Activated CD4-positive, alpha-beta T cell treated with anti-CD3 and anti-CD28 coated beads for 36 hours (primary cell): Measurements from ENCODE around the gene TNFRSF6B. TPM values are rescaled to one million over a fixed set of nuclear protein-coding genes. Genes with fewer than 3 reads are reported as not detected.
"Not testable (repeated sequence)": the region's sequence is repeated elsewhere in the genome, so short reads cannot be mapped to it uniquely, and the experiment has no call there.

Experiments
- ATAC-seq: fragments of 200-7000 bp; cut with Tn5 transposase; one replicate; pipeline ENCODE4 v1.10.0; 2021; ENCODE audit warnings: mild to moderate bottlenecking, moderate library complexity
- CTCF ChIA-PET: fragments of 350-600 bp; sonication (Branson Sonifier 250); formaldehyde crosslinking; loops from one replicate; lab custom pipeline; 2021; ENCODE audit warnings: antibody characterized with exemption; lab: Charles Lee
- POLR2A ChIA-PET: fragments of 350-600 bp; sonication (Branson Sonifier 250); formaldehyde crosslinking; loops from one replicate; lab custom pipeline; 2021; ENCODE audit warnings: antibody characterized with exemption, inconsistent platforms; lab: Charles Lee
- DNase-seq: peaks from one replicate; pipeline ENCODE4 v3.0.0-alpha.2; 2020
- H3K27ac Mint-ChIP-seq: one replicate; pipeline ENCODE4 v1.8.0; 2021; ENCODE audit warnings: mixed read lengths
- H3K27me3 Mint-ChIP-seq: one replicate; pipeline ENCODE4 v1.8.0; 2021; ENCODE audit warnings: mixed read lengths
- H3K36me3 Mint-ChIP-seq: one replicate; pipeline ENCODE4 v1.8.0; 2021; ENCODE audit warnings: low read depth, mixed read lengths
- H3K4me1 Mint-ChIP-seq: one replicate; pipeline ENCODE4 v1.8.0; 2021; ENCODE audit warnings: mixed read lengths
- H3K4me3 Mint-ChIP-seq: one replicate; pipeline ENCODE4 v1.8.0; 2021; ENCODE audit warnings: mild to moderate bottlenecking, moderate library complexity, mixed read lengths
- H3K9me3 Mint-ChIP-seq: one replicate; pipeline ENCODE4 v1.8.0; 2021; ENCODE audit warnings: low read depth, mixed read lengths
- intact Hi-C, 2 experiments: fragments of 100-400 bp; cut with DNase I in 1 of 2; cut with micrococcal nuclease in 1 of 2; formaldehyde crosslinking; loops; one replicate each; pipeline versions ENCODE4 v1.14.2 to v1.15.1; 2022 to 2024; cut with DNase I, micrococcal nuclease
- total RNA-seq, 2 experiments: library from RNA; stranded (reverse); gene quantifications; one replicate each; pipeline ENCODE4 v1.2.3, GENCODE V29; 2021

Gene TNFRSF6B
- total RNA-seq, 2 experiments from 2014 or later, result 0.21 to 1.7 TPM

GRCh38 chr20:63663332-63664066 lies 33.0 kb upstream of the TNFRSF6B start:
- DNase-seq (no peak), ATAC-seq (no peak)
- ChIA-PET CTCF (interaction anchor here (1.3 kb wide), 1 partner anchor 122 kb away, joined by 4 read pairs; no protein-coding TSS in a partner anchor), POLR2A (no interaction called here)
- H3K27me3 Mint-ChIP-seq, result no peaks in the 10 kb centered on the region
- no peak overlapping the region for H3K4me3 Mint-ChIP-seq
- no peaks in the 10 kb centered on the region for H3K9me3 Mint-ChIP-seq
- H3K36me3 Mint-ChIP-seq, result peaks cover 20% of the 10 kb centered on the region
- no peak overlapping the region for H3K27ac Mint-ChIP-seq
- H3K4me1 Mint-ChIP-seq, result peaks cover 13% of the 10 kb centered on the region
- intact Hi-C loops, result no loop called here

GRCh38 chr20:63664143-63664851 lies 32.2 kb upstream of the TNFRSF6B start:
- DNase-seq (no peak), ATAC-seq (no peak)
- no peak overlapping the region for H3K27ac Mint-ChIP-seq
- H3K9me3 Mint-ChIP-seq, result no peaks in the 10 kb centered on the region
- intact Hi-C loops, result no loop called here
- H3K4me3 Mint-ChIP-seq, result no peak overlapping the region
- ChIA-PET POLR2A (no interaction called here), CTCF (no interaction called here)
- peaks cover 23% of the 10 kb centered on the region for H3K36me3 Mint-ChIP-seq
- H3K27me3 Mint-ChIP-seq, result no peaks in the 10 kb centered on the region
- H3K4me1 Mint-ChIP-seq, result peaks cover 7% of the 10 kb centered on the region

GRCh38 chr20:63664861-63665594 lies 31.4 kb upstream of the TNFRSF6B start:
- intact Hi-C loops, result no loop called here
- DNase-seq (no peak), ATAC-seq (no peak)
- peaks cover under 1% of the 10 kb centered on the region for H3K4me1 Mint-ChIP-seq
- no peaks in the 10 kb centered on the region for H3K27me3 Mint-ChIP-seq
- H3K36me3 Mint-ChIP-seq, result peaks cover 24% of the 10 kb centered on the region
- no peak overlapping the region for H3K27ac Mint-ChIP-seq
- POLR2A ChIA-PET, result no interaction called here
- H3K4me3 Mint-ChIP-seq, result no peak overlapping the region
- H3K9me3 Mint-ChIP-seq, result no peaks in the 10 kb centered on the region
- CTCF ChIA-PET, result no interaction called here

- POLR2A ChIA-PET, result no interaction called here
- peaks cover 22% of the 10 kb centered on the region for H3K36me3 Mint-ChIP-seq
- DNase-seq, result no peak
- H3K4me3 Mint-ChIP-seq, result no peak overlapping the region
- intact Hi-C loops, result no loop called here
- CTCF ChIA-PET, result no interaction called here
- no peaks in the 10 kb centered on the region for H3K9me3 Mint-ChIP-seq
- no peaks in the 10 kb centered on the region for H3K27me3 Mint-ChIP-seq
- H3K27ac Mint-ChIP-seq, result no peak overlapping the region
- no peak for ATAC-seq
- no peaks in the 10 kb centered on the region for H3K4me1 Mint-ChIP-seq
Observed at GRCh38 chr20:63665708-63666107, 30.7 kb upstream of the TNFRSF6B start.

GRCh38 chr20:63667858-63668257 lies 28.6 kb upstream of the TNFRSF6B start:
- no peak overlapping the region for H3K4me3 Mint-ChIP-seq
- H3K4me1 Mint-ChIP-seq, result no peaks in the 10 kb centered on the region
- H3K27ac Mint-ChIP-seq, result no peak overlapping the region
- no peak for DNase-seq
- no peaks in the 10 kb centered on the region for H3K9me3 Mint-ChIP-seq
- CTCF ChIA-PET, result interaction anchor here (0.7 kb wide), 1 partner anchor 11 kb away, joined by 3 read pairs; no protein-coding TSS in a partner anchor
- intact Hi-C loops, result no loop called here
- POLR2A ChIA-PET, result interaction anchor here (0.5 kb wide), 1 partner anchor 51 kb away, joined by 3 read pairs; no protein-coding TSS in a partner anchor
- H3K36me3 Mint-ChIP-seq, result peaks cover 23% of the 10 kb centered on the region
- H3K27me3 Mint-ChIP-seq, result no peaks in the 10 kb centered on the region
- ATAC-seq, result no peak

- H3K27me3 Mint-ChIP-seq, result no peaks in the 10 kb centered on the region
- H3K36me3 Mint-ChIP-seq, result peaks cover 23% of the 10 kb centered on the region
- CTCF ChIA-PET, result interaction anchor here (0.7 kb wide), 1 partner anchor 12 kb away, joined by 3 read pairs; no protein-coding TSS in a partner anchor
- H3K27ac Mint-ChIP-seq, result no peak overlapping the region
- H3K4me1 Mint-ChIP-seq, result no peaks in the 10 kb centered on the region
- no peaks in the 10 kb centered on the region for H3K9me3 Mint-ChIP-seq
- intact Hi-C loops, result no loop called here
- POLR2A ChIA-PET, result no interaction called here
- DNase-seq (no peak), ATAC-seq (no peak)
- H3K4me3 Mint-ChIP-seq, result no peak overlapping the region
Observed at GRCh38 chr20:63668351-63668750, 28.1 kb upstream of the TNFRSF6B start.

GRCh38 chr20:63671695-63672094 lies 24.8 kb upstream of the TNFRSF6B start:
- H3K4me1 Mint-ChIP-seq, ATAC-seq, H3K27me3 Mint-ChIP-seq, H3K4me3 Mint-ChIP-seq, H3K27ac Mint-ChIP-seq, DNase-seq, POLR2A ChIA-PET, H3K9me3 Mint-ChIP-seq, intact Hi-C loops: not testable (repeated sequence)
- H3K36me3 Mint-ChIP-seq, result peaks cover 32% of the 10 kb centered on the region
- CTCF ChIA-PET, result interaction anchor here (0.7 kb wide), 1 partner anchor 341 kb away, joined by 3 read pairs; no protein-coding TSS in a partner anchor

GRCh38 chr20:63672666-63673065 lies 23.8 kb upstream of the TNFRSF6B start:
- ChIA-PET CTCF (no interaction called here), POLR2A (no interaction called here)
- ATAC-seq, result no peak

GRCh38 chr20:63673951-63674350 lies 22.5 kb upstream of the TNFRSF6B start:
- Mint-ChIP-seq H3K4me3 (no peak overlapping the region), H3K4me1 (no peaks in the 10 kb centered on the region), H3K9me3 (no peaks in the 10 kb centered on the region), H3K27me3 (no peaks in the 10 kb centered on the region), H3K27ac (no peak overlapping the region), H3K36me3 (peaks cover 28% of the 10 kb centered on the region)
- CTCF ChIA-PET, result no interaction called here
- DNase-seq, result no peak
- no peak for ATAC-seq
- POLR2A ChIA-PET, result no interaction called here
- intact Hi-C loops, result no loop called here

More at GRCh38 chr20:63672666-63673065, 23.8 kb upstream of the TNFRSF6B start:
- H3K4me1 Mint-ChIP-seq, result no peaks in the 10 kb centered on the region
- no peaks in the 10 kb centered on the region for H3K9me3 Mint-ChIP-seq
- H3K27me3 Mint-ChIP-seq, result no peaks in the 10 kb centered on the region
- intact Hi-C loops, result no loop called here
- no peak for DNase-seq
- no peak overlapping the region for H3K4me3 Mint-ChIP-seq
- no peak overlapping the region for H3K27ac Mint-ChIP-seq
- H3K36me3 Mint-ChIP-seq, result peaks cover 30% of the 10 kb centered on the region

GRCh38 chr20:63675681-63676368 lies 20.6 kb upstream of the TNFRSF6B start:
- intact Hi-C loops, result no loop called here
- no peaks in the 10 kb centered on the region for H3K4me1 Mint-ChIP-seq
- no peak for ATAC-seq
- peaks cover 26% of the 10 kb centered on the region for H3K36me3 Mint-ChIP-seq
- POLR2A ChIA-PET, result no interaction called here
- H3K4me3 Mint-ChIP-seq, result no peak overlapping the region
- no peaks in the 10 kb centered on the region for H3K27me3 Mint-ChIP-seq
- DNase-seq, result no peak
- H3K9me3 Mint-ChIP-seq, result no peaks in the 10 kb centered on the region
- no peak overlapping the region for H3K27ac Mint-ChIP-seq
- CTCF ChIA-PET, result interaction anchor here (0.5 kb wide), 1 partner anchor 1135 kb away, joined by 4 read pairs; no protein-coding TSS in a partner anchor

GRCh38 chr20:63678071-63678470 lies 18.4 kb upstream of the TNFRSF6B start:
- Mint-ChIP-seq H3K27ac (no peak overlapping the region), H3K9me3 (no peaks in the 10 kb centered on the region), H3K27me3 (no peaks in the 10 kb centered on the region), H3K4me3 (no peak overlapping the region), H3K4me1 (peaks cover 2% of the 10 kb centered on the region), H3K36me3 (peaks cover 25% of the 10 kb centered on the region)
- no peak for ATAC-seq
- ChIA-PET POLR2A (no interaction called here), CTCF (no interaction called here)
- intact Hi-C loops, result no loop called here
- no peak for DNase-seq
